VCaP (cell line): ENCODE results near the gene TMEM176A.
"Not testable (repeated sequence)": the region's sequence is repeated elsewhere in the genome, so short reads cannot be mapped to it uniquely, and the experiment has no call there.

Experiments
- H3K27ac ChIP-seq: fragments of 450-650 bp; 2 replicates; pipeline ENCODE4 v1.5.1; 2017
- CTCF ChIP-seq: fragments of 450-650 bp; conservative IDR thresholded peaks from 2 replicates; pipeline ENCODE4 v1.5.1; 2017; ENCODE audit warnings: mild to moderate bottlenecking, moderate library complexity

The TMEM176A gene

GRCh38 chr7:150756858-150757257 lies 43.7 kb upstream of the TMEM176A start:
- H3K27ac ChIP-seq = no peak overlapping the region
- peak; percentile 70 for TF ChIP-seq CTCF

- no peak for TF ChIP-seq CTCF
- no peak overlapping the region for H3K27ac ChIP-seq
These were observed 41.1 kb upstream of the TMEM176A start for GRCh38 chr7:150759479-150759878.

- H3K27ac ChIP-seq = peak overlapping the region; percentile 76
- TF ChIP-seq CTCF = no peak
These were observed 34.2 kb upstream of the TMEM176A start for GRCh38 chr7:150766334-150766709.

- TF ChIP-seq CTCF = no peak
- H3K27ac ChIP-seq = no peak overlapping the region
These were observed 30.8 kb upstream of the TMEM176A start for GRCh38 chr7:150769768-150770167.

- not testable (repeated sequence) for H3K27ac ChIP-seq
These were observed 26.4 kb upstream of the TMEM176A start for GRCh38 chr7:150774131-150774530.

- H3K27ac ChIP-seq = no peak overlapping the region
- TF ChIP-seq CTCF = no peak
These were observed 22.4 kb upstream of the TMEM176A start for GRCh38 chr7:150778014-150778737.

- peak overlapping the region; percentile 37; the same call in 1 of the 2 replicates for H3K27ac ChIP-seq
- TF ChIP-seq CTCF = peak; percentile 96
These were observed 21.7 kb upstream of the TMEM176A start for GRCh38 chr7:150778738-150779301.

- H3K27ac ChIP-seq = peak overlapping the region; percentile 69
- TF ChIP-seq CTCF = no peak
These were observed 20.3 kb upstream of the TMEM176A start for GRCh38 chr7:150780292-150780691.
